Astrocyte of the cerebellum (primary cell): ENCODE results near the gene ATF7IP.
"Not testable (repeated sequence)": the region's sequence is repeated elsewhere in the genome, so short reads cannot be mapped to it uniquely, and the experiment has no call there.

ENCODE experiments used
- DNase-seq: peaks from one replicate; pipeline ENCODE4 v3.0.0-alpha.2; 2011; ENCODE audit warnings: low read depth
- H3K4me3 ChIP-seq: 2 replicates; pipeline ENCODE4 v1.5.1; 2011; ENCODE audit warnings: mild to moderate bottlenecking, low read depth, low read length, moderate library complexity
- CTCF ChIP-seq: IDR thresholded peaks from 2 replicates; pipeline ENCODE4 v1.5.1; 2012; ENCODE audit warnings: low read length, low read depth, moderate library complexity, mild to moderate bottlenecking; ENCODE audit errors: missing control alignments
- in situ Hi-C: cut with HindIII; loops from 2 replicates; pipeline ENCODE4 v1.10.0; 2017; ENCODE audit warnings: low sequenced_read_pairs

The ATF7IP gene

DNA sequence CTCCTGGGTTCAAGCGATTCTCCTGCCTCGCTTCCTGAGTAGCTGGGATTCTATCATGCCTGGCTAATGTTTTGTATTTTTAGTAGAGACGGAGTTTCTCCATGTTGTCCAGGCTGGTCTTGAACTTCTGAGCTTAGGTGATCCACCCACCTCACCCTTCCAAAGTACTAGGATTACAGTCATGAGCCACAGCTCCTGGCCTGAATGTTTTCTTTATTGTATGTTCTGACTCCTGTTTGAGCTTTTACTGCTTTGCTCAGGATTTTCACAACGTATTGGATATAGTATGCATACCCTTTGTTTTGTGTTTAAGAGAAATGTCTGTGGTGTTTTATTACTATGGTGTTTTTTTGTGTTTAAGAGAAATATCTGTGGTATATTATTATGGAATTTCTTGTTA lies 37.2 kb downstream of the ATF7IP start:
- no peak for TF ChIP-seq CTCF
- in situ Hi-C loops = no loop called here
- H3K4me3 ChIP-seq = no peak overlapping the region
- DNase-seq = no peak

DNA sequence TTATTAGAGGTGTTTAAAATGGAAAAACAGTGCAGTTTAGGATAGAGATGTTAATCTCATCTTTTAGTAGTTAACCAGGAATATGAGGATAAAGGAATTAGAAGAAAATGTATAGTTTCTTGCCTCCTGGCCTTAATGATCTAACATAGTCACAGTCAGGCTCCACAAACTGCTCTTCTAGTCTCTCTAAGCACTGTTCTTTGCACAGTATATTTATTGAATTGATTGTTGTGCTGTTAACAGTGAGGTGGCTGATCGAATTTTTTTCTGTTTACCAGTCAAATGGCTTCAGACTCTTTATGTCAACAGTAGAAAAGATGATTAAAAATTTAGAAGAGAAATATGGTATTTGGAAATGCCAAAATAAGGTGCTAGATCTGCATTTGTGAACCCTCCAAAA lies 37.8 kb downstream of the ATF7IP start:
- no peak overlapping the region for H3K4me3 ChIP-seq

DNA sequence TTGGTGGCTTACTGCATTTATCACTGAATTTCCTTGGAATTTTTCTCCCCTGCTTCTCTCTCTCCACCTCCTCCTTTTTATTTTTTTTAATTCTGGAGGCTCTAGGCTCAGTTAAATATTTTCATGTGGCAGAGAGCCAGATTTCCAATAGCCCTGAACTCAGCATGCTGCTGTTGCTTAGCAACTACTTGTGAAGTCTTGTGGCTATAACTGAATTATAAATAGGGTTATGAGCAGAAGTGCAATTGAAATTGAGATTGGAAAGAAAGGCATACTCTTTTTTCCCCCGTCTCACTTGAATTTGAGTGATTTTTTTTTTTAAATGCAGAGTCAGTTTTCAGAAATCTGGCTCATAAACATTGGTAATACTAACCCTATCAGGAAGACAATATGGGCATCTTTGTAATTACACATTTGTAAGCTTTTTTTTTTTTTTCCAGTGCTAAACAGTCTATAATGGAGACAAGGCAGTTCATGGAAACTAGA lies 38.3 kb downstream of the ATF7IP start:
- no peak for TF ChIP-seq CTCF
- no peak overlapping the region for H3K4me3 ChIP-seq
- DNase-seq = peak; percentile 90
- in situ Hi-C loops = no loop called here

More for the DNA sequence above, 37.8 kb downstream of the ATF7IP start:
- DNase-seq = no peak
- in situ Hi-C loops = no loop called here
- TF ChIP-seq CTCF = no peak

DNA sequence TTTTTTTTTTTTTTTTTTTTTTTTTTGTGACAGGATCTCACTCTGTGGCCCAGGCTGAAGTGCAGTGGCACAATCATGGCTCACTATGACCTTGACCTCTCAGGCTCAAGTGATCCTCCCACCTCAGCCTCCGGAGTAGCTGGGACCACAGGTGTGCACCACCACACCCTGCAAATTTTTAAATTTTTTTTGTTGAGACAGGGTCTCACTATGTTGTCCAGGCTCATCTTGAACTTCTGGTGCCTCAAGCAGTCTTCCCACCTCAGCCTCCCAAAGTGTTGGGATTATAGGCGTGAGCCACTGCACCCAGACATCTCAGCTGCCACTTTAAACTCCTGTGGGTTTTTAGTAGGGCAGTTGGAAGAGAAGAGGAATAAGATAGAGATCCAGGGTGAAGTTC lies 39.9 kb downstream of the ATF7IP start:
- DNase-seq, H3K4me3 ChIP-seq, in situ Hi-C loops: not testable (repeated sequence)

GRCh38 chr12:14408208-14408607 lies 42.7 kb downstream of the ATF7IP start:
- in situ Hi-C loops = no loop called here
- no peak for DNase-seq
- H3K4me3 ChIP-seq = no peak overlapping the region
- no peak for TF ChIP-seq CTCF

DNA sequence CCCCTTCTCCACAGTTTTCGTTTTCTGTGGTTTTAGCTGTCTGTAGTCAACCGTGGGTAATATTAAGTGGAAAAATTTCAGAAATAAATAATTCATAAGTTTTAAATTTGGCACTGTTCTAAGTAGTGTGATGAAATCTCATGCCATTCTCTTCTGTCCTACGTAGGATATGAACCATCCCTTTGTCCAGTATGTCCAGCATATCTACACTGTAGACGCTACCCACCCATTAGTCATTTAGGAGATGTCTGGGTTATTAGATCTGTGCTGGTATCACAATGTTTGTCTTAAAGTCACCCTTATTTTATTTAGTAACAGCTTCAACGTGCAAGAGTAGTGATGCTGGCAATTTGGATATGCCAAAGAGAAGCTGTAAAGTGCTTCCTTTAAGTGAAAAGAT lies 44.7 kb downstream of the ATF7IP start:
- no peak for TF ChIP-seq CTCF
- no peak overlapping the region for H3K4me3 ChIP-seq
- no peak for DNase-seq
- in situ Hi-C loops = no loop called here

GRCh38 chr12:14410841-14411569 lies 45.5 kb downstream of the ATF7IP start:
- no peak for TF ChIP-seq CTCF
- no peak for DNase-seq
- no peak overlapping the region for H3K4me3 ChIP-seq
- in situ Hi-C loops = no loop called here
